AG09319 (cell line): Measurements from ENCODE around the gene ST8SIA4.
"Not testable (repeated sequence)": the region's sequence is repeated elsewhere in the genome, so short reads cannot be mapped to it uniquely, and the experiment has no call there.

Experiments used
- DNase-seq: peaks from one replicate; pipeline ENCODE4 v3.0.0-alpha.2; 2010; ENCODE audit warnings: low read depth; ENCODE audit errors: extremely low read depth
- TF ChIP-seq, protein P1 (sequence below): IDR thresholded peaks from 2 replicates; pipeline ENCODE4 v1.5.1; 2011; ENCODE audit warnings: low read depth, mild to moderate bottlenecking, inconsistent platforms, low read length, moderate library complexity

ST8SIA4 gene

GRCh38 chr5:100792781-100793180 is 110.3 kb downstream of the ST8SIA4 start:
- TF ChIP-seq, protein P1, sequence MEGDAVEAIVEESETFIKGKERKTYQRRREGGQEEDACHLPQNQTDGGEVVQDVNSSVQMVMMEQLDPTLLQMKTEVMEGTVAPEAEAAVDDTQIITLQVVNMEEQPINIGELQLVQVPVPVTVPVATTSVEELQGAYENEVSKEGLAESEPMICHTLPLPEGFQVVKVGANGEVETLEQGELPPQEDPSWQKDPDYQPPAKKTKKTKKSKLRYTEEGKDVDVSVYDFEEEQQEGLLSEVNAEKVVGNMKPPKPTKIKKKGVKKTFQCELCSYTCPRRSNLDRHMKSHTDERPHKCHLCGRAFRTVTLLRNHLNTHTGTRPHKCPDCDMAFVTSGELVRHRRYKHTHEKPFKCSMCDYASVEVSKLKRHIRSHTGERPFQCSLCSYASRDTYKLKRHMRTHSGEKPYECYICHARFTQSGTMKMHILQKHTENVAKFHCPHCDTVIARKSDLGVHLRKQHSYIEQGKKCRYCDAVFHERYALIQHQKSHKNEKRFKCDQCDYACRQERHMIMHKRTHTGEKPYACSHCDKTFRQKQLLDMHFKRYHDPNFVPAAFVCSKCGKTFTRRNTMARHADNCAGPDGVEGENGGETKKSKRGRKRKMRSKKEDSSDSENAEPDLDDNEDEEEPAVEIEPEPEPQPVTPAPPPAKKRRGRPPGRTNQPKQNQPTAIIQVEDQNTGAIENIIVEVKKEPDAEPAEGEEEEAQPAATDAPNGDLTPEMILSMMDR = no peak
- no peak for DNase-seq

- DNase-seq = no peak
- TF ChIP-seq, protein P1 = no peak
Measured at GRCh38 chr5:100791391-100791790, 111.7 kb downstream of the ST8SIA4 start.

DNA sequence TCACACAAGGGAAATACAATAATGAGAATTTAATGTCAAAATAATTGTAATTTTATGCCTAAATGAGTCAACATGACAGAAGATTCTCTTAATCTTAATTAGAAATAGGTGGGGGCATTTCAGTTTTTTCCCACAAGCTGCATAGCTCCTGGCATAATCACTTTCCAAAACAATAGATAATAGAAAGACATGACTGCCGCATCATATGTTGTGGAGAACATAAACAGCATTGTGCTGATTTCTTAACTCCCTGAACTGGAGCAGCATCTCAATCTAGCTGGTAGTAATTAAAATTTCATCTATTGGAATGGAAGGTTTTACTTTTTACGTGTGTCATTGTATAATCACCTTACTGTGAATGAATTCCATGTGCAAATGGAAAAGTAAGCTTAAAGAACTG is 112.1 kb downstream of the ST8SIA4 start:
- TF ChIP-seq, protein P1 = no peak
- DNase-seq = no peak

- TF ChIP-seq, protein P1 = no peak
- DNase-seq = no peak
Measured at GRCh38 chr5:100790170-100790665, 112.9 kb downstream of the ST8SIA4 start.

DNA sequence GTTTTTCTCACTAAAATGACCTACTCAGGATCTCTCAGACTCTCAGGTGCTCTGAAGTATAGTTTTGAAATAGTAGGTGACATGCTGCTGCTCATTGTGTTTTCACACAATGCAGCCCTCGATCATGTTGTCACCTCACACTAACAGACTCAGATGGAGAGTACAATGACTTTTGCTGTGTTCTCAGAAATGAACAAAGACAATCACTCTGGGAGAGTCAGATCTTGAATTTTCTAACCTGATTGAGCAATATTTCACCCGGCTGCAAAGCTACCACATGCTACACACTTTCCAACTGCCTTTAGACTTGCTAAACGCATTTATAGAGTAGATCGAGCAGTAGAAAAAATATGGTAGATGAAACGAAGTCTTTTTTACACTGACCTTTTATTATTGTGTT is 113.4 kb downstream of the ST8SIA4 start:
- TF ChIP-seq, protein P1 = no peak
- no peak for DNase-seq

- no peak for DNase-seq
- TF ChIP-seq, protein P1 = no peak
Measured at GRCh38 chr5:100788417-100788816, 114.7 kb downstream of the ST8SIA4 start.

- no peak for DNase-seq
- TF ChIP-seq, protein P1 = no peak
Measured at GRCh38 chr5:100787648-100788047, 115.4 kb downstream of the ST8SIA4 start.

- not testable (repeated sequence) for DNase-seq
Measured at GRCh38 chr5:100785536-100785935, 117.5 kb downstream of the ST8SIA4 start.
